Epithelial cell of prostate (primary cell): ENCODE results near the gene KIDINS220.

Experiments used
- DNase-seq: peaks from one replicate; pipeline ENCODE4 v3.0.0-alpha.2; 2011; ENCODE audit warnings: low read depth, low spot score
- H3K27ac ChIP-seq: fragments of 450-650 bp; 2 replicates; pipeline ENCODE4 v1.5.1; 2017; ENCODE audit warnings: mild to moderate bottlenecking

The KIDINS220 gene

GRCh38 chr2:8679827-8680731, 157.3 kb downstream of the KIDINS220 start:
- H3K27ac ChIP-seq: peak overlapping the region; percentile 71
- no peak for DNase-seq

DNA sequence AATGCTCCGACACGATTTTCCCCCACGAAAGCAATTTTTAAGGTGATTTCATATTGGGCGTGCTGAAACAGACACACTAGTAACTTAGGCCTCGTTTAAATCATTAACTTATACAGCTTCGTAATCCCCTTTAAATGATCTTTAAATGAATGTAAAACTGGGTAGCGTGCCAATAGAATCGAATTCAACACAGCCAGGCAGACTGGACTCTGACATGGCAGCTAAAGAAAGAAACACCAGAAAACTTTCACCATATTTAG, 157.9 kb downstream of the KIDINS220 start:
- H3K27ac ChIP-seq: peak overlapping the region; percentile 71
- DNase-seq: no peak
